Suppressor macrophage (primary cell): ENCODE measurements around the gene RPP40.
"Not testable (repeated sequence)": the region's sequence is repeated elsewhere in the genome, so short reads cannot be mapped to it uniquely, and the experiment has no call there.

Source experiments
- DNase-seq, 4 experiments: peaks; one replicate each; pipeline ENCODE4 v3.0.0-alpha.2; 2020 to 2022
- total RNA-seq, 17 experiments: gene quantifications; one replicate each; lab custom pipeline; 2026; ENCODE audit warnings: mixed read lengths in 6 of 17, inconsistent platforms in 3 of 17; lab: John Stamatoyannopoulos, UW

The RPP40 gene, protein sequence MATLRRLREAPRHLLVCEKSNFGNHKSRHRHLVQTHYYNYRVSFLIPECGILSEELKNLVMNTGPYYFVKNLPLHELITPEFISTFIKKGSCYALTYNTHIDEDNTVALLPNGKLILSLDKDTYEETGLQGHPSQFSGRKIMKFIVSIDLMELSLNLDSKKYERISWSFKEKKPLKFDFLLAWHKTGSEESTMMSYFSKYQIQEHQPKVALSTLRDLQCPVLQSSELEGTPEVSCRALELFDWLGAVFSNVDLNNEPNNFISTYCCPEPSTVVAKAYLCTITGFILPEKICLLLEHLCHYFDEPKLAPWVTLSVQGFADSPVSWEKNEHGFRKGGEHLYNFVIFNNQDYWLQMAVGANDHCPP
- total RNA-seq, result 0.25 to 4.7 (median 2.8) reads per million in 17 experiments

DNA sequence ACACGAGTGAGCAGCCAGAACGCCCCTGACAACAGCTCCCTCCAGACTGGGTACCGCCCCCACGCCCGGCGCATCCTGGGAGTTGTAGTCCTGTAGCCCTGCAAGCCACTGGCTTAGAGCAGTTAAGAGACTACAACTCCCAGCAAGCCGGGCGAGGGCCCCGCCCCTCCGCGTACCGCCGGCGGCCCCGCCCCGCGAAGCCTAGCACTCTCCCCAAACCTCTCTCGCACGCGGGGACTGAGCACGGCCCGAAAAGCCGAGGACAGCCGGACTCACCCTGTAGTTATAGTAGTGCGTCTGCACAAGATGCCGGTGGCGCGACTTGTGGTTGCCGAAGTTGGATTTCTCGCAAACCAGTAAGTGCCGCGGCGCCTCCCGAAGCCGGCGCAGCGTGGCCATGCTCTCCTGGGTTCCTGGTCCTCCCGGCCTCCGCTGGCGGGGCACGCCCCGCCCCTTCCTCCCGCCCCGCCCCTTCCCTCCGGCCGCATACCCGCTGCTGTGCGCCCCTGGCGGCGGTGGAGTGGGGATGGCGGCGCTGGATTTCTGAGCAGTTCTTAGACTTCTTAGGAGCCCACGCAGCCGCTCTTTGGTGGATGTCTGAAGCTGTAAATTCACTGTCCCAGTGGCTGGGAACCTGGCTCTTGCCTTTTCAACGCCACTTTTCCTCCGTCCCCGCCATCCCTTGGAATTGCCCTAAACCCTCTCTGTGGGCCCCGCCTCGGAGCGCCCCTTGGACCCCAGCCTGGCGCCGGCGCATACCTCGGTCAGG, at the start of gene RPP40:
RPP40 (minus strand) TSS at position 434 of the 769 bp plus-strand sequence; CDS start at position 399, 35 bp downstream.
- peak; percentile 98 to 99 (median 98) for DNase-seq

DNA sequence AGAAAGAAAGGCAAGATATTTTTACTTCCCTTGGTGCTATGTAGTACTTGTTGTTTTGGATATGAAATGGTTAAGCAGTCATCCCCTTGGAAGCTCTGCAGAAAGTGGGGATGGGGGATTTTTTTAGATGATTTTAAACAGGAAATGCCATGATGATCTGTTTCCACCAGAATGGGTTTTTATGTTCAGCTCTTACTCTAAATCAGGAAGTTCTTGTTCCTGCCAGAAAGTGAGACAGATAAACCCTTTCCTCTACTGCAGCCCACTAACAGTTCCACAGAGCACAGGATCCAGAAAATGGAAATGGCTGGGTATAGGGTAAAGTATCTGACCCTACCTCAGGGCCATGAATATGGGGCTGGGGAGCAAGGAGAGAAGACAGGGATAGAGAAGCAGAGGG, 49.2 kb upstream of the RPP40 start:
- peak; percentile 23 to 64 (median 44) for DNase-seq

DNA sequence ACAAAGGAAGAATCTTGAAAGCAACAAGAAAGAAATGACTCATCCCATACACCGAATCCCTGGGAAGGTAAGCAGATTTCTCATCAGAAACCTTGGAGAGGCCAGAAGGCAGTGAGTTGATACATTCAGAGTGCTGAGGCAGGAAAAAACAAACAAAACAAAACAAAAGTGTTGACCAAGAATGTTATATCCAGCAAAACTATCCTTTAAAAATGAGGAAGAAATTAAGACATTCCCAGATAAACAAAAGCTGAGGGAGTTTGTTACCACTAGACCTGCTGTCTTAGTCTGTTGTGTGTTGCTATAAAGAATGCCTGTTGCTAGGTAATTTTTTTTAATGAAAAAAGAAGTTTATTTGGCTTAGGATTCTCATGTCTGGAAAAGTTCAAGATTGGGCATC, 47.6 kb upstream of the RPP40 start:
- no peak for DNase-seq

DNA sequence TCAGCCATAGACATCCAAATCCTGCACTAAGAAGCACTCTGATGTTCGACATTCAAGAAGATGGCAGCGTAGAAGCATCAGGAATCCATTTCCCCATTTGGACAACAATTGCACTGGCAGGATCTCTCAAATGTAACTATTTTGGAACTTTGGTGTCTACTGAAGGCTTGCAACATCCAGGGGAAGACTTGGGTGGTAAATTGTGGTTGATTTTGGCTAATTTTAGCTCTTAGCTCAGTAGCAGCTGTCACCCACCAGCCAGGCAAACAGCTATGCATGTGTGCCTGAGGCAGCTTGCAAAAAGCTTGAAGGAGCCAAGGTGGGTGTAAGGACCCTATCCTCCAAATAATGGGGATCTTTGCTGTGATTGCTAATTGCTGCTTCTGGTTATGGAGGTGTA, 46.2 kb upstream of the RPP40 start:
- peak; percentile 16 to 59 (median 45) for DNase-seq

DNA sequence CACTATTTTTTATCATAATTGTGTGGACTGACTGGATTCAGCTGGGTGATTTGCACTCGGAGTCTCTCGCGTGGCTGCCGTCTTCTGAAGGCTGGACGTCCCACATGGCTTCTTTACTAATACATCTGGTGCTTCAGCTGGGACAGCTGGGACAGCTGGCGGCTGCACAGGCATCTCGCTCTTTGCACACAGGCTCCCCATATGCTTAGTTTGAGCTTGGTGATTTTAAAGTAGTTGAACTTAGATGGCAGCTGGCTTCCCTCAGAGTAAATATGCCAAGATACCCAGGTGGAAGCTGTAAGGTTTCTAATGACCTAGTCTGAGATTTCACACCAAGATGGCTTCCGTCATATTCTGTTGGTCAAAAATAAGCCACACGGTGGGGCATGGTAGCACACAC, 42.6 kb upstream of the RPP40 start:
- no peak for DNase-seq

DNA sequence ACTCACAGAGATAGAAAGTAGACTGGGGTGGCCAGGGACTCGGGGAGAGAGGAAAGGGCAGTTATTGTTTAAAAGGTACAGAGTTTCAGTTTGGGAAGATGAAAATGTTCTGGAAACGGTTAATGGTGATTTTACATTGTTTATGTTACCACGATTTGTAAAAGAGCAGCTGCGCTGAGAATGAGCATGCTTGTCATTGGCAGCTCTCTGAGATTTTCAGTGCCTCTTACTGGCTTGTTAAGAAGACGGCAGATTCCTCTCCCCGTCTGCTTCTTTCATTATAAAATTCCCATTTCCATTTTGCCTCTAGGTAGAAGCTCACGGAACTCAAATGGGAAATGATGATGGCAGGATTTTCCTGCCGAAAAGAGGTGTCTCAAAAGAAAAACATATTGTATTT, 41.6 kb upstream of the RPP40 start:
- DNase-seq, result no peak

DNA sequence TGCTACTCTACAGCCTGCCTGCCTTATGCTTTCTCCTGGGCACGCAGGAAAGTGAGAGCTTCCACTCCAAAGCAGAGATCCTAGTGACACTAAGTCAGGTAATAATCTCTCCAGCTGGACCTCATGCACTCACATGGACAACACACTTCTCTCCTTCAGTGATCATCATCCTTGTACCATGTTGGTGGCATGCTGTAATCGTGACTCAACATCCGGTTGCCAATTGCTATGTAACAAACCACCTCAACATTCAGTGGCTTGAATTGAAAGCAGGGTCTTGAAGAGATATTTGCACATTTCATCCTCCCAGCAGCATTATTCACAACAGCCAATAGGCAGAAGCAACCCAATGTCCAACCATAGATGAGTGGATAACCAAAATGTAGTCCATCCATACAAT, 41.0 kb upstream of the RPP40 start:
- no peak for DNase-seq

DNA sequence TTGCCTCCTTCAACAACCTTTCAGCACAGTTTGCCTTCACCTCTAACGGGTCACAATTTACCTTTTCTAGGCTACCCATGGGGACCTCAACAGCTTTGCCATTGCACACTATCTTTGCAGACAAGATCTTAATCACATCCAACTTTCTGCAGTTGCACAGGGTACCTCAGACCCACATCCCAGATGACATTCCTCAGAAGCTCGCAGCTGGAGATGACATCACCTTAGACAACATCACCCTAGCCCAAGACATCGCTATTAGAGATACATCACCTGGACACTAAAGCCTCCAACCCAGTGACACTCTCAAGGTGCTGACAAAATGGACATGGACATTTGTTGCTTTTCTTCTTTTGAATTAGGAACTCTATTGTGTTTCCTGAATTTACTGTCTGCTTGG, 38.6 kb upstream of the RPP40 start:
- no peak for DNase-seq

DNA sequence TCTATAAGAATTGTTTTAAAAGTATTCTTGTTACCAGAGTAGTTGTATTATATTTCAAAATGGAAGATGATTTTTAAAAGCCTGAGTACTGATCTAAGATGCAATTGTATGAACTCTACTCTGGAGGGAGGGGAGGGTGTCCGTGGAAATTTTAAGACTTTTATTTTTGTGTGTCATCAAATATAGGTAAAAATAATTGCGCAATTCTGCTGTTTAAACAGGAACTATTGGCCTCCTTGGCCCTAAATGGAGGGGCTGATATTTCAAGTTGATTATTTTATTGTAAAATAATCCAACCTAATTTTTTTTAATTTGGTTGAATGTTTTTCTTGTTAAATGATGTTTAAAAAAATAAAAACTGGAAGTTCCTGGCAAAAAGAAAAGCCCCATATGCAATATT, 38.1 kb upstream of the RPP40 start:
- no peak for DNase-seq

DNA sequence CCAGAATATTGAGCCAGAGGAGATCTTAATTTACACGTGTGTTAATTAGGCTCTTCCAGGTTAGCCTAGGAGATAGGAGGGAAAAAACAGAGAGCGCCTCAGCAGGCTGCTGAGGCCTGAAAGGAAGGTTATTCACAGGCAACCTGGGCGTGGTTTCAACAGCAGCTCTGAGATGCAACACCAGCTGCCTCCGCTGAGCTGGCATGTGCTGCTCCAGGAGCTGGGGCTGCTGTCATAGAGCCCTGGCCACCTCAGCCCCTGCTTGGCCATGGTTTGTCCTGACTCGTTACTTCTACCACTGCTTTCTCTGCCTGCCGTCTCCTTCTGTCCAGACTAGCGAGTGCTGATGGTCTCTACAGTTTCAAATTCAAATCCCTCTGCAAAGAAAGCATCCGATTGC, 32.4 kb upstream of the RPP40 start:
- DNase-seq, result peak; percentile 23 to 64 (median 48)

DNA sequence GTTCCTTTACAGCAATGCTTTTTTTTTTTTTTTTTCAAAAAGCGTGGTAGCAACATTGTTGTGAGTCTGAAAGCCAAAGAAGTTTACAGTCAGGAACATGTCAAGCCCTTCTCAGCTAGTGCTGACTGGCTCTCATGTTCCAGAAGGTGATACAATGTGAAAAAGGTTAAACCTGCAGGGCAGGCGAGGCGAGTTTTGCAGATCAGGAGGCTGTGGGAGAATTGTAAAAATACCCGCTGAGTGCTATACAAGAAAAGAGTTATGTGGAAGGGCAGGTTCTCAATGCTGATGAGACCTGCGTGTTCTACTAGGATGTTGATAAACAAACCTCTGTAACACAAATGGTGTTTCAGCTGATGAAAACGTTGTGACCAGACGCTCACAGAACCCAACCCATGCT, 30.9 kb upstream of the RPP40 start:
- DNase-seq, result no peak

DNA sequence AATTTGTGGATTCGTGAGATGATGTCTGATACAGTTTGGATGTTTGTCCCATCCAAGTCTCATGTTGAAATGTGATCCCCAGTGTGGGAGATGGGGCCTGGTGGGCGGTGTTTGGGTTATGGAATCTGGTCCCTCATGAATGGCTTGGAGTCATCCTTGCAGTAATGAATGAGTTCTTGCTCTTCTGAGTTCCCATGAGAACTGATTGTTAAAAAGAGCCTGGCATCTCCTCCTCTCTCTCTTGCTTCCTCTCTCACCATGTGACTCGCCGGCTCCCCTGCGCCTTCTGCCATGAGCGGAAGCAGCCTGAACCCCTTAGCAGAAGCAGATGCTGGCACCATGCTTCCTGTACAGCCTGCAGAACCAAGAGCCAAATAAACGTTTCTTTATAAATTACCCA, 30.5 kb upstream of the RPP40 start:
- DNase-seq, result peak; percentile 35 to 78 (median 68)

DNA sequence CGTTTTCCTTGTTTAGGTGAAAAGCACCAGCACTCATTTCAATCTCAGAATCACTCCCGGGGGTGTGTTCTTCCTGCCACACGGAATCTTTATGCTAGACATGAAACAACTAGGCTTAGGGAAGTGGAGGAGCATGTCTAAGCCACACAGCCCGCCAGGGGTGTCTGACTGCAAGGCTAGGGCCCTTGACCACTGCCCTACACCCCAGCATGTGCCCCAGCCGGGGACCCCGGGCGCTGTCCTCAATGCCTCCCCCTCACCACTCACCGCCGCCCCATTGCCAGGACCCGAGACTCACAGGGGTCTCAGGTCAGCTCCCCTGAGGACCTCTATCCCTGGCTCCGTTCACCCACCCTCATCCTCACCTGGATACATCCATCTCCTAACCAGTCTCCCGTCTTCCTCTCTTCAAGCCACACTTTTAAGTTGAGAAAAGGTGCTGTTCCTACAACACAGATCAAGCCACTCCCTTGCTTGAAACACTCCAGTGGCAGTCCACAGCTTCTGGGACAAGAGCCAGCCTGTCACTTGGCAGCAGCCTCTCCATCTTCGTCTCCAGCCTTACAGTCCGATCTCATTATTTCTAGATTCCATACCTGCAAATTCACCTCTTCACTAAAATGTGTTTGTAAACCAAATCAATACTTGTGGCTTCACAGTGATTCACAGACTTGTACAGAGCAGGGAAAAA, 29.5 kb upstream of the RPP40 start:
- DNase-seq, result not testable (repeated sequence)

DNA sequence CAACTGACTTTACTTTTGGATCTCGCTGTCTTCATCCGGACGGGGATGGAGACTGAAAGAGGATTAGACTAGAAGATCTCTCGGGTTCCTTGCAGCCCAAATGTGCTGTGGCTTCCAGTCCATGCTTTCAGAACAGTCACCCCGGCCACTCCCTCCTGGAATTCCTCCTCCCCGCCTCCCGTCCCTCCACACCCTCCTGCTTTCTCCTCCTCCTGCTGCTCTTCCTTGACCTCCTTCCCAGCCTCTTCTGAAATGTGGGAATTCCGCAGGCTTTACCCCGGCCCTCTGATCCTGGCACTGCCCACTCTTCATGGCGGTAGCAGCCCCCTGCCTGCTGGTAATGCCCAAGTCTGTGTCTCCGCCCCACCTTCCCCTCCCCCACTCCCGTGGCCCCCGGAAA, 28.9 kb upstream of the RPP40 start:
- not testable (repeated sequence) for DNase-seq

DNA sequence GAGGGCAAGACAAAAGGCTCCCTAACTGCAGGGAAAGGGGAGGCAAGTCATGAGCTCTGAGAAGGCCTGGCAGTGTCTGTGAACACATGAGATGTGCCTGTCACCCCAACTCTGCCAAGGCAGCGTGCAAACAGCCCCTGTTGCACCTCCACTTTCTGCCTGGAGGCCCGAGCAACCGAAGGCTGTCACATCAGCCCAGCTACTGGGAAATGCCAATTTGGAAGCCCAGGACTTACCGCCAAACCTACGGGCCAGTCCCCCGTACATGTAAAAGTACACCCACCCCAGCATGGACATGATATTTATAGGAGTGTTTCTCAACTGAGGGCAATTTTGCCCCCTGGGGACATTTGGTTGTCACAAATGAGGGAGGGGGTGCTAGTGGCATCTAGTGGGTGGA, 27.3 kb upstream of the RPP40 start:
- no peak for DNase-seq

DNA sequence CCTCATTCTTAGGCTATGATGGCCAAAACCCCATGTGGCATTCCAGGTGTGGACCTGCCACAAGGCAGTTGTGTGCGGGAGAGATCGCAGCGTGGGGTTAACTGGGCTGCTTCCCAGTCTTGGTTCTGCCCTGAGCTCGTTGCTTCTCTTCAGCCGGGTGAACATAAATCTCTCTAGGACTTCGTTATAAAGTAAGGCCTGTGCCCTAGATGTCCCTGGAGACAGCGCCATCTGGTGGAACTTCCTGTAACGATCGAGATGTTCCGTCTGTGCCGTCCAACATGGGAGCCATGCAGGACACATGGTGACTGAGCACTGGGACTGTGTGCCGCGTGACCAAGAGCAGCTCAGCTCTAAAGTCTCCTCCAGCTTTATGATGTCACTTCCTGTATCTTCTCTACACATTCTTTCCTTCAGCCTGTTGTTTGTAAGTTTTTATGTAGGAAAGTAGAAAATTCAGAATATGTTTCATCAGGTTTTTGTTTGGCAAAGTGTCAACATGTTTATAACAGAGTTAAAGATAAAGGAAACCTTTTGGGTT, 26.8 kb upstream of the RPP40 start:
- peak; percentile 89 to 91 (median 89) for DNase-seq

DNA sequence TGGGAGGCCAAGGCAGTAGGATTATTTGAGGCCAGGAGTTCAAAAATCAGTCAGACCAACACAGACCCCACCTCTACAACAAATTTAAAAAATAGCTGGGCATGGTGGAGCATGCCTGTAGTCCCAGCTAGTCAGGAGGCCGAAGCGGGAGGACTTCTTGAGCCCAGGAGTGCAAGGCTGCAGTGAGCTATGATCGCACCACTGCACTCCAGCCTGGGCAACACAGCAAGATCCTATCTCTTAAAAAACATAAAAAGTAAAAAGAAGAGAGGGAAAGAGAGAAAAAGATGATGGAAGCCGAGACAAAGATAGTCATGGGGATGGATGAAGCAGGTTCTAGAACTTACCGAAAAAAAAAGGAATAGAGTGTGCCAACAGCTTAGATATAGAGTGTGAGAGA, 25.8 kb upstream of the RPP40 start:
- no peak for DNase-seq

DNA sequence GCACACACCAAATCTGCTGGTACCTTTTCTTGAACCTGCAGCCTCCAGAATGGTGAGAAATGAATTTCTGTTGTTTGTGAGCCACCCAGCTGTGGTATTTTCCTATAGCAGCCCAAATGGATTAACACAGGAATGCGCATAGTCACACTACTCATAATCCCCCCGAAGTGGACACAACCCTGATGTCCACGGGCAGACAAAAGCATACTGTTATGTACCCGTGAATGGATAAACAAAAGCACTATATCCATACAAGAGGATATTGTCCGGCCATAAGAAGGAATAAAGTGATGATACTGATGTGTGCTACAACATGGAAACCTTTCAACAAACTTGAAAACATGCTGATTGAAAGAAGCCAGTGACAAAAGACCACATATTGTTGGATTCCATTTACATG, 25.1 kb upstream of the RPP40 start:
- no peak for DNase-seq

DNA sequence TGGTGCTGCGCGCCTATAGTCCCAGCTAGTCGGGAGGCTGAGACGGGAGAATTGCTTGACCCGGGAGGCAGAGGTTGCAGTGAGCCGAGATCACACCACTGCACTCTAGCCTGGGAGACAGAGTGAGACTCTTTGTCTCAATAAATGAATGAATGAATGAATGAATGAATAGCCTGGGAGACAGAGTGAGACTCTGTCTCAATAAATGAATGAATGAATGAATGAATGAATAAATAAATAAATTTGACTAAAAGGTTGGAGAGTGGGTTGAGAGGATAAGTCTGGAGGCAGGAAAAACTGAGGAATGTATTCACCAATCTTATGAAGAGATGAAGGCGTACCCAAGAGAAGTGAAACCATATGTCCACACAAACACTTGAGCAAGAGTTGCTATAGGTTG, 24.5 kb upstream of the RPP40 start:
- DNase-seq, result no peak

DNA sequence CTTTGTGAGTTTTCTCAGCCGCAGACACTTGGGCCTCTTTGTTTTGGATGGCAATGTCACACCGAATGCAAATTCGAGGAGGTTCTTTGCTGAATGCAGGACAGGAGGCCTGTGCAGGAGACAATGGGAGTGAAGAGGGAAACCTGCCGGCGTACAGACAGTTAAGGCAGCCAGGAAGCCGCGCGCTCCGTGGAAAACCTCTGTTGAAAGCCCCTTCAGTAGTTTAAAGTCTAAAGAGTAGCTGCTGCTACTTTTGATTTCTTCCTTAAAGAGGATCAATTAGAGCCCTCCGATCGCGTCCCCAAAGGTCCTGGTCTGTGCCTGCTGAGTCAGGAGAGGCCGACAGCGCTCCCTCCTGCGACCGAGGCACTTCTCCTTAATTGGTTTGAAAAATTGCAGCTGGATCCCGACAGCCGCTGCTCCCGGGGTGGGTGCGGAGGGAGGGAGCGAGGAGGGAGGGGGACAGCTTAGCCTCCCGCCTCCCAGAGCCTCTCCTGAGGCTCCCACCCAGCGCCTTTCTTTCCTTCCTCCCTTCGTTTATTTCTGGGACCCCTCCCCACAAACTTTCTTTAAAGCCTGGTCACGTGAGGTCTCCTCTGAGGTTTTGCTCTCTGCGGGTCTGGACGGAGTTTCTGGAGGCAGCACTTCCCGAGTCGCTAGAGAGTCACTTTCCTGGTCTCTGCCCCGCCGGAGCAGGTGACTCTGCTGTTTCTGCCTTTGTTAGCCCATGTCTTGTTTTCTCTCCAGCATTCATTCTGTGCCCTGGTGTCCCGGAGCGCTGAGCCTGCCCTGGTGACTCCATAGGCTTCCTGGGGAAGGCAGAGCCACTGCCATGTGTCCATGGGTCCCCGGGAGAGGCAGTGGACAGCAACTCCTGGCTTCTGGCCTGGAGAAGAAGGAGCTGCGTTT, 22.3 kb upstream of the RPP40 start:
- peak; percentile 41 to 72 (median 61) for DNase-seq

DNA sequence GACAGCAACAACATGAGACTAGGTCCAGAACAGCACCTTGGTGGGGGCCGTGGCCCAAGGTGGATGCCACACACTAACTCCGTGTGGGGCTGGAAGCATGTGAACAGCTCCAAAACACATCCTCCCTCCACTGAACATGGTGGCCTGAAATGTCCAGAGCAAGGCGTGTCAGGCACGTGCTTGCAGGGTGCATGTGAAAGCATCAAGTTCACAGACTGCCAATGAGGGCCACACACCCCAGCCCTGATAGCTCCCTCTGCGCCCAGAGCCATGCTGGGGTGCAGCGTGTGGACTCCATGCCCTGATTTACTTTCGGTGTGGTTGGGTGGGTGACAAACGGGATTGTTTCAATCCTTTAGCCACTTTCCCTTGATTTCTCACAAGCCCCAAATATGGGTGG, 20.1 kb upstream of the RPP40 start:
- DNase-seq, result no peak

DNA sequence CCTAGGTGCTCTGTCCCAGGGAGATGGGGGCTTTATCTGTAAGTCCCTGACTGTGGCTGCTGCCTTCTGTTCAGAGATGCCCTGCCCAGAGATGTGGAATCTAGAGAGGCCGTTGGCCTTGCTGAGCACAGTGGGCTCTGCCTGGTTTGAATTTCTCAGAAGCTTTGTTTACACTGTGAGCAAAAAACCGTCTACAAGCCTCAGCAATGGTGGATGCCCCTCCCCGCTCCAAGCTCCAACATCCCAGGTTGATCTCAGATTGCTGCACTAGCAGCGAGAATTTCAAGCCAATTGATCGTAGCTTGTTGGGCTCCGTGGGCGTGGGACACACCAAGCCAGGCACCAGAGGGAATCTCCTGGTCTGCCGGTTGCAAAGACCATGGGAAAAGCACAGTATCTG, 16.3 kb upstream of the RPP40 start:
- no peak for DNase-seq
